GM11168 (cell line): Measurements from ENCODE around the gene GLUD2.
"Not testable (repeated sequence)": the region's sequence is repeated elsewhere in the genome, so short reads cannot be mapped to it uniquely, and the experiment has no call there.

Source experiments
- in situ Hi-C: fragments of 300-500 bp; cut with MboI; formaldehyde crosslinking; loops from one replicate; pipeline ENCODE4 v1.12.0; 2022; ENCODE audit warnings: low sequenced_read_pairs; ENCODE audit not compliant: unreplicated experiment

Gene GLUD2

GRCh38 chrX:121047441-121048419, at the start of gene GLUD2:
Gene GLUD2, plus strand, starts transcription at chrX:121047610. Its CDS starts 75 bp downstream, at chrX:121047685.
- in situ Hi-C loops: not testable (repeated sequence)

- in situ Hi-C loops: loop anchor here (25.0 kb wide), 1 partner anchor 137 kb away; no protein-coding TSS in a partner anchor
Measured at GRCh38 chrX:120999413-120999812, 48.0 kb upstream of the GLUD2 start.

GRCh38 chrX:121000589-121000988, 46.8 kb upstream of the GLUD2 start:
- in situ Hi-C loops: no loop called here

DNA sequence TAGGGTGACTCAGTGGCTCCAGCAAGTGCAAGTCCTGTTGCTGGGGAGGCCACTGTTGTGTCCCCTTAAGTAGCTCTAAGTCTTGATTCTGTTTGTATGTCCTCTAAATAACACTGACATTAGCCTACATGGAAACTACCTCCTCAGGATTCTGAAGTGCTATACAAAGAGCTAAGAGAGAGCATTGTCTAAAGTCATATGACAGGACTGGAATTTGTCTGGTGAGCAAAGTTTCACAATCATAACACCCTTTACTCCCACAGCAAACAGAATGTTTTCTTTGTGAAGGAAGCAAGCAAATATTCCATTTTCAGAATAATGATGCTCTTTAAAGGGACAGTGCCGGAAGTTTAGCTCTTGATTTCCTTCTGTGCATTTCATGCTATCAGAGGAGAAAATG, 38.5 kb upstream of the GLUD2 start:
- in situ Hi-C loops: no loop called here

DNA sequence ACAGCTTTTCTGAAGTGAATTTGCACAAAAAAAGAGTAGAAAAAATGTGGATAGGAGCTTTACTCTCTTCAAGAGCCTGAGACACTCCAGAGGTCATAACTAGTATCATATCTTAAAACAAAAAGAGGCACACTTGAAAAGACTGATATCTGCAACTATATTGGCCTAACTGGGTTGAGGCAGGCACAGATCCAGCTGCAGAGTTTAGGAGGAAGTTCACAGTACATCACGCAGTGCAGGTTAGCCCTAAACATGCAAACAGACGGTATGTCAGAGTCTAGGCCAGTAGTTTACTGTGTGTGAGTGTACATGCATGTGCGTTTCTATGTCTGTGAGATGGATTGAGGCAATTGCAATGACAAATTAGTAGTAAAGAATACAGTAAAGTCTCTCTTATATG, 37.6 kb upstream of the GLUD2 start:
- in situ Hi-C loops: no loop called here

GRCh38 chrX:121010218-121010617, 37.2 kb upstream of the GLUD2 start:
- in situ Hi-C loops: no loop called here

DNA sequence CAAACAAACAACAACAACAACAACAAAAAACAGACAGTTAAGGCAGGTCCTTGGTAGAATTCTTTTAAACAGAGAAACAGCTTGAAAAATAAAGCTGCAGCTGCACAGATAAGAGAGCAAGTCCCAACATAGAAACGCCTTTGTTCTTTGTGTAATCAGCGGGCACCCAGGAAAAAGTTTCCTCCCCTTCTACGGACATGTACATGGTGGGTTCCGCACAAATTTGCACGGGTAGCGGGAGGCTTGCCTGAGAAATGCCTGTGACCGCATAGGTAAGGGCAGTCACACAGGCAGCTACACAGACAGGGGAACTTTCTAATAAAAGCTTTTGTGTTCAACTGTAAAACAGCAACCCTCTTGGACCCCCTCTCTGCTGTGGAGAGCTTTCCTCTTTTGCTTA, 36.2 kb upstream of the GLUD2 start:
- in situ Hi-C loops: no loop called here

GRCh38 chrX:121013897-121014455, 33.4 kb upstream of the GLUD2 start:
- in situ Hi-C loops: no loop called here

- in situ Hi-C loops: no loop called here
Measured at GRCh38 chrX:121014826-121015225, 32.6 kb upstream of the GLUD2 start.

GRCh38 chrX:121028419-121028818, 19.0 kb upstream of the GLUD2 start:
- in situ Hi-C loops: no loop called here

DNA sequence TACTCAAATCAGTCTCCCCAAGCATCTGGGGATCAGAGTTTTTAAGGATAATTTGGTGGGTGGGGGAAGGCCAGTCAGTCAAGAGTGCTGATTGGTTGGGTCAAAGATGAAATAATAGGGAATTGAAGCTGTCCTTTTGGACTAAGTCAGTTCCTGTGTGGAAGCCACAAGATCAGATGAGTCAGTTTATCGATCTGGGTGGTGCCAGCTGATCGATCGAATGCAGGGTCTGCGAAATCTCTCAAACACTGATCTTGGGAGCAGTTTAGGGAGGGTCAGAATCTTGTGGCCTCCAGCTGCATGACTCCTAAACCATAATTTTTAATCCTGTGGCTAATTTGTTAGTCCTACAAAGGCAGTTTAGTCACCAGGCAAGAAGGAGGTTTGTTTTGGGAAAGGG, 17.3 kb upstream of the GLUD2 start:
- in situ Hi-C loops: no loop called here

DNA sequence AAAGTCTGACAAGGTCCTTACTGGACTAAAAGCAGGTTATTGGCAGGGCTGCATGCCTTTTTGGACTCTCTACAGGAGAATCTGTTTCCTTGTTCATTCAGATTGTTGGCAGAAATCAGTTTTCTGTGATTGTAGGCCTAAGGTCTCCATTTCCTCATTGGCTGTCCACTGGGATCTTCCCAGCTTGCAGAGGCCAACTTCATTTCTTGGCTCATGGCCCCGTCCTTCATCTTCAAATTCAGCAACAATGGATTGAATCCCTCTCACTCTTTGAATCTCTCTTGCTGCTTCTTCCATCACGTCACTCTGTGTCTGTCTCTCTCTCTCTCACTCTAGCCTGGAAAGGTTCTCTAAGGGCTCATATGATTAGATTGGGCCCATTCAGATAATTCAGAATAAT, 14.9 kb upstream of the GLUD2 start:
- in situ Hi-C loops: no loop called here

DNA sequence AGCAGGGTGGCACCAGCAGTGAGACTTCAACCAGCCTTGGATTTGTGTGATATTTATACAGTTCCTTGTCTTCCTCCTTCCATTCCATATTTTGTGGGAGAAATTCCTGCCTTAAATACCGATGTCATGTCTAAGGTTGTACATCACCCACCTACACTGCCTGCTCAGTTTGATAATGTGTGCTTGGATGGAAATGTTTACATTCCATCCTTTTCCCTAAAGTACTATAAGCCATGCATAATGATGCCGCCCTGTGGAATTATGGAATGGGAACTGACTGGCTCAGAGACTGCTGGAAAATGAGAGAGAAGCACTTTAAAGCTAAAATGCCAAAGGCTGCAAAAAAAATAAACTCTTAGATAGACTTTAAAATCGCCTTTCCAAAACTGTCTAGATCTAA, 11.3 kb upstream of the GLUD2 start:
- in situ Hi-C loops: no loop called here

DNA sequence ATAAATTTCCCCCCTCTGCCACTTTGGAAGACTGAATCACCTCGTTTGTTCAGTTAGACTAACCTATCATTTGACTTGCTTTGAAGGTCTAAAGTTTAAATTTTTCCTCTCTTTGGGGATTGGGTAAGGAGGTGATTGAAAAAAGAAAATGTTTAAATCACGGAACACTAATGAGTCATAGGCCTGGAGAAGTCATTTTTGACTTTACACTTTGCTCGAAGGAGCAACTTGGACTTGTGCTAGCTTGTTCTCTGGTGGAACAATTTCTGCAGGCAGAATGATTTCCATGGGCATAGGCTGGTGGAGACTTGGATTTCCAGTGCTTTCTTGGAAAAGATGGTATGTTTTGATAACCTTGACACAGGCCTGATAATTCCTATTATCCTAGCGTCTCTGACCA, 10.5 kb upstream of the GLUD2 start:
- in situ Hi-C loops: no loop called here

- in situ Hi-C loops: no loop called here
Measured at GRCh38 chrX:121050781-121051180, 3.4 kb downstream of the GLUD2 start.

- in situ Hi-C loops: no loop called here
Measured at GRCh38 chrX:121052122-121052521, 4.7 kb downstream of the GLUD2 start.

GRCh38 chrX:121062289-121062688, 14.9 kb downstream of the GLUD2 start:
- in situ Hi-C loops: no loop called here

- in situ Hi-C loops: no loop called here
Measured at GRCh38 chrX:121064579-121064978, 17.2 kb downstream of the GLUD2 start.

DNA sequence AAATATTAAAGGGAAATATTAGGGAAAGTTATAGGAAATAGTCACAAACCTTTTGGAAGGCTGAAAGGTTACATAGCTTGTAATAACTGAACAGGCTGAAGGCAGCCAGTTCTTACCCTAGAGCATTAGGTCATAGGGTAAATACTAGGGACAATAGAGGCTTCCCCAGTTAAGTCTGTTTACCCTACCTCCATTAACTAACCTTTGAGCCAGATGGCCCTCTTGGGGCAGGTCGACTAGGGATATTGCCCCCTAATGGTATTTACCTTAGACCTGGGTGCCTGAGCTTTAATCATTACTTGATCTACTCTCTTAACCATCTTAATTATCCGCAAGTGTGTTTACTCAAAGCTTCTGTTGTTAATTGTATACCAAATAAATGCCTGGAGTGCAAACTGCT, 36.8 kb downstream of the GLUD2 start:
- in situ Hi-C loops: not testable (repeated sequence)

DNA sequence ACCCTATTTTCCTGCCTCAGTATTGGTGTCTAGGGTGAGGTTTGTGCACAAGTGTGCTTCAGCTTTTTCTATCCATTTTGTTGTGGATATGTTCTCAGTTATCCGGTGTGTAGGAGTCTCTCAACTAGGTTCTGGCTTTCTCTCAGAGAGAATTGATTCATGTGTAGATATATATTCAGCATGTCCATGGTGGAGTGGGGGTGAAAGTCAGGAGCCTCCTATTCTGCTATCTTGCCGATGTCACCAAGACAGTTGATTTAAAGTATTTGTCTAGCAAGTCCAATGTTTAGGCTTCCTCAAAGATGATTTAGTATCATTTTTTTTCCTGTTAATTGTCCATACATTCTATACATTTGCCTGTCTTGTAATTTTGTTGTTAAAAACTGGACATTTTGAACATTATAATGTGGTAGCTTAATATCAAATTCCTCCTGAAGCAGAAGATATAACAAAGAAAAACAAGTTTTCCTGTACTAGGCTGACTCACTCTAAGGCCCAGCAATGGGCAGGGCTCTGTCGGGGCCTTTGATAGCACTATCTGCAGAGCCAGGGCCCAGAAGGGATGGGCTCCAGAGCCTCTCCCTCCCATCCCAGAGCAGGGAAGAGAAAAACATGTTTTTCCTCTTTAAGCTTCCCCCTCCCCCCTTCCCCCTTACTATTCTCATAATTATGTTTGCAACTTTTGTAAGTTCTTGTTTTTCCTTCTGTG, 37.6 kb downstream of the GLUD2 start:
- in situ Hi-C loops: no loop called here

DNA sequence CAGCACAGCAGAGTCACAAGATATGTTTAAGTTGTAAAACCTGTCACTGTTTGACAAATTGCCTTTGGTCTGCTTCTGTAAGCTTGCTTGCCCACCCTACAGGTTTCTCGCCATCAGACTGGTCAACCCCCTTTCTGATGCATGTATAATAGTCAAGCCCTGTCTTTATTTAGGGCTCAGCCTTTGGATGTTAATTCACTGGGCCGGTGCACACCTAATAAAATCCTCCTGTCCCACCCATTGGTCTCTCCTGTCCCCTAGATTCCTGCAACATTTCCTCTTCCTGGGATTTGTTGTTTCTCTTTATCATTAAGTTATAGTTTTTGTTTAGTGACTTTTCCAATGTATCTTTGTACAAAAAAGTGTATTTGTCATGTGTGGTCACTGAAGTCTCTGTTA, 38.2 kb downstream of the GLUD2 start:
- in situ Hi-C loops: no loop called here
